Neural progenitor cell (in vitro differentiated cells): ENCODE data around the gene NUBPL.

ENCODE experiments used
- EZH2 ChIP-seq: fragments of 200-600 bp; sonication (generic); IDR thresholded peaks from 2 replicates; pipeline ENCODE4 v1.6.1; 2017; ENCODE audit warnings: antibody characterized with exemption, mild to moderate bottlenecking, moderate library complexity
- EZH2phosphoT487 ChIP-seq: fragments of 200-600 bp; sonication (generic); IDR thresholded peaks from 2 replicates; pipeline ENCODE4 v1.6.1; 2017; ENCODE audit warnings: antibody characterized with exemption
- TF ChIP-seq, protein P1 (sequence below): fragments of 200-600 bp; sonication (generic); IDR thresholded peaks from 2 replicates; pipeline ENCODE4 v1.5.1; 2017; ENCODE audit warnings: antibody characterized with exemption, mild to moderate bottlenecking

DNA sequence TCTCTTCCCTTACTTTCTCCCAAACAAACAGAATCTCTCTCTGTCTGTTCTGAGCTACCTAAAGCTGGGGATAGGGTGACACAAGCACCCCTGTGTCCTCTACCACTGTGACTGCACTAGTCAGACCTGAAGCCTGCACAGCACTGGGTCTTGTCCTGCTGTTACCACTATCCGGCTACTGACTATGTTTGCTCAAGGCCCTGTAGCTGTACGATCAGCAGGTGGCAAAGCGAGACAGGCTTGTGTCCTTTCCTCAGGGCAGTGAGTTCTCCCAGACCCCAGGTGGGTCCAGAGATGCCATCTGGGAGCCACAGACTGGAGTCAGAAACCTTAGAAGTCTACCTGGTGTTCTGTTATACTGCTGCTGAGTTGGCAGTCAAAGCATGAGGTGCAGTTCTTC, 116.4 kb downstream of the NUBPL start:
- TF ChIP-seq, protein P1, sequence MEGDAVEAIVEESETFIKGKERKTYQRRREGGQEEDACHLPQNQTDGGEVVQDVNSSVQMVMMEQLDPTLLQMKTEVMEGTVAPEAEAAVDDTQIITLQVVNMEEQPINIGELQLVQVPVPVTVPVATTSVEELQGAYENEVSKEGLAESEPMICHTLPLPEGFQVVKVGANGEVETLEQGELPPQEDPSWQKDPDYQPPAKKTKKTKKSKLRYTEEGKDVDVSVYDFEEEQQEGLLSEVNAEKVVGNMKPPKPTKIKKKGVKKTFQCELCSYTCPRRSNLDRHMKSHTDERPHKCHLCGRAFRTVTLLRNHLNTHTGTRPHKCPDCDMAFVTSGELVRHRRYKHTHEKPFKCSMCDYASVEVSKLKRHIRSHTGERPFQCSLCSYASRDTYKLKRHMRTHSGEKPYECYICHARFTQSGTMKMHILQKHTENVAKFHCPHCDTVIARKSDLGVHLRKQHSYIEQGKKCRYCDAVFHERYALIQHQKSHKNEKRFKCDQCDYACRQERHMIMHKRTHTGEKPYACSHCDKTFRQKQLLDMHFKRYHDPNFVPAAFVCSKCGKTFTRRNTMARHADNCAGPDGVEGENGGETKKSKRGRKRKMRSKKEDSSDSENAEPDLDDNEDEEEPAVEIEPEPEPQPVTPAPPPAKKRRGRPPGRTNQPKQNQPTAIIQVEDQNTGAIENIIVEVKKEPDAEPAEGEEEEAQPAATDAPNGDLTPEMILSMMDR, result no peak
- TF ChIP-seq EZH2 (no peak), EZH2phosphoT487 (no peak)
